Activated CD4-positive, alpha-beta T cell treated with anti-CD3 and anti-CD28 coated beads, Interleukin-2, Interleukin-4, amounts not matched to agents 100 ng/mL and 50 ng/mL, durations not matched to agents 16 hours and 8 hours (primary cell): ENCODE data around the gene QPRT.
"Not testable (repeated sequence)": the region's sequence is repeated elsewhere in the genome, so short reads cannot be mapped to it uniquely, and the experiment has no call there.

Experiments used
- DNase-seq: peaks from one replicate; pipeline ENCODE4 v3.0.0-alpha.2; 2020; ENCODE audit warnings: low spot score

Gene QPRT

GRCh38 chr16:29663016-29663806 is 15.8 kb upstream of the QPRT start, which contains the start of gene SPN:
Gene SPN (plus strand): TSS chr16:29663247. CDS start chr16:29663729, 482 bp downstream.
- DNase-seq: peak; percentile 68

- DNase-seq: no peak
These were observed 15.2 kb upstream of the QPRT start for GRCh38 chr16:29663807-29664090.

- peak; percentile 61 for DNase-seq
These were observed 14.7 kb upstream of the QPRT start for GRCh38 chr16:29664091-29664921.

- peak; percentile 61 for DNase-seq
These were observed 13.5 kb upstream of the QPRT start for GRCh38 chr16:29665294-29666077.

GRCh38 chr16:29667322-29667610 is 11.7 kb upstream of the QPRT start:
- DNase-seq: not testable (repeated sequence)

GRCh38 chr16:29667755-29668154 is 11.2 kb upstream of the QPRT start:
- no peak for DNase-seq

- no peak for DNase-seq
These were observed 10.7 kb upstream of the QPRT start for GRCh38 chr16:29668267-29668666.

- no peak for DNase-seq
These were observed 5.5 kb upstream of the QPRT start for GRCh38 chr16:29673501-29673900.

- no peak for DNase-seq
These were observed 4.8 kb upstream of the QPRT start for GRCh38 chr16:29674188-29674587.

- peak; percentile 42 for DNase-seq
These were observed 3.0 kb upstream of the QPRT start for GRCh38 chr16:29675811-29676643.

- no peak for DNase-seq
These were observed 1.8 kb upstream of the QPRT start for GRCh38 chr16:29676989-29677785.

- no peak for DNase-seq
These were observed 1.2 kb downstream of the QPRT start for GRCh38 chr16:29680180-29680598.

GRCh38 chr16:29683543-29684090 is 4.6 kb downstream of the QPRT start:
- no peak for DNase-seq

- no peak for DNase-seq
These were observed 5.7 kb downstream of the QPRT start for GRCh38 chr16:29684679-29685078.

GRCh38 chr16:29686740-29687332 is 7.9 kb downstream of the QPRT start:
- no peak for DNase-seq

GRCh38 chr16:29687755-29688154 is 8.8 kb downstream of the QPRT start:
- no peak for DNase-seq

GRCh38 chr16:29688172-29688571 is 9.2 kb downstream of the QPRT start:
- no peak for DNase-seq

- not testable (repeated sequence) for DNase-seq
These were observed 10.7 kb downstream of the QPRT start for GRCh38 chr16:29689490-29690351.

- DNase-seq: not testable (repeated sequence)
These were observed 13.6 kb downstream of the QPRT start for GRCh38 chr16:29692606-29693005.
